ENCODE data around the gene PRKCQ.

Gene PRKCQ

DNA sequence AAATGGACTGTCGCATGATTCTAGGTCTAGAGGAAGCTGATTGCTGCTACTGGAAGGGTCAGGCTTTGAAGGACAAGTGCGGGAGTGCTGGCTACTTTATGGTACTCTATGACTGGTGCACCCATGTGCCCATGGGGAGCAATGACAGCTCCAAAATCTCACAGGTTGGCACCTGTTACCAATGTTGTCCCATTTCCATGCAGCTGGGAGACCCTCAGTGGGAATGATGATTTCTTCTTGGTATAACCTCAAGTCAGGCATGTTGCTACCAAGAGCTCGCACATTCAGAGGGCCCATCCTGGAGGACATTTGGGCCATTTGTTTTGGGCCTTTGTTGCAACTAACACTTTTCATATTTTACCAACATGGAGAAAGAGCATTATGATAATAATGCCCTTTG is 174.4 kb downstream of the PRKCQ start:
- no peak for DNase-seq (ENCODE audit: low spot score)

DNA sequence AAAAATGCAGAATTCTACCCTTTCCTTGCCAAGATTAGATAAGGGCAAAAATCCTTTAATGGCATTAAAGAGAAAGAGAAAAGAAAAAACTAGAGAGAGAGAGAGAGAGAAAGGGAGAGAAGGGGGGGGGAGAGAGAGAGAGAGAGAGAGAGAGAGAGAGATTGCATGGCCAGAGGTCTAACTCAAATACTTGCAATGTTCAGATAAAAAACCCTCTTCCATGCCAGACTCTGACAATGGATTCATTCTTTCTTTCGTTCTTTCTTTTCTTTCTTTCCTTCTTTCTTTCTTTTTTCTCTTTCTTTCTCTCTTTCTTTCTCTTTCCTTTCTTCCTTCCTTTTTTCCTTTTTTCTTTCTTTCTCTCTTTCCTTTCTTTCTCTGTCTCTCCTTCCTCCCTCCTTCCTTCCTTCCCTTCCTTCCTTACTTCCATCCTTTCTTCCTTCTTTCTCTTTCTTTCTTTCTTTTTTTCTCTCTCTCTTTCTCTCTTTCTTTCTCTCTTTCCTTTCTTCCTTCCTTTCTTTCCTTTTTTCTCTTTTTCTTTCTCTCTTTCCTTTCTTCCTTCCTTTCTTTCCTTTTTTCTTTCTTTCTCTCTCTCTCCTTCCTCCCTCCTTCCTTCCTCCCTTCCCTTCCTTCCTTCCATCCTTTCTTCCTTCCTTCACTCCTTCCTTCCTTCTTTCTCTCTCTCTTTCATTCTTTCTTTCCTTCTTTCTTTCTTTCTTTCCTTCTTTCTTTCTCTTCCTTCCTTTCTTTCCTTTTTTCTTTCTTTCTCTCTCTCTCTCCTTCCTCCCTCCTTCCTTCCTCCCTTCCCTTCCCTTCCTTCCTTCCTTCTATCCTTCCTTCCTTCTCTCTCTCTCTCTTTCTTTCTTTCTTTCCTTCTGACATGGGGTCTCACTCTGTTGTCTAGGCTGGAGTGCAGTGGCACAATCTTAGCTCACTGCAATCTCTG is 175.7 kb downstream of the PRKCQ start:
- no peak for DNase-seq (ENCODE audit: low spot score)

DNA sequence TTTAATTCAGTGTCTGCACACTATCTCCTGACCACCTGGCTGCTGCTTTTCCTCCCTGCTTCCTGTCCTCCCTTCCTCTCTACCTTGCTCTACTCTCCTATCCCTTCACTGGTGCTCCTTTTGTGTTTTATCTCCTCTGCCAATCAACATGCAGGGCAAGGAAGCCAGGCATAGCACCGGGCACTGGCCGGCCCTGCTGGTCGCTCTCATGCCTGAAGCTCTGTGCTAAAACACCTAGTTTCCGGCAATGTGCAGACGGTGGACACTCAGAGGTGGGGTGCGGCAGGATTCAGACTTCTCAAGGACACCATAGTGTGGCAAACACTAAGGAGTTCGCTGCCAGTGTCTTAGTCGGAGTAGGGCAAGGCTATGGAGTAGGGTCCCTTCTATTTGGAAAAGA is 177.1 kb downstream of the PRKCQ start:
- DNase-seq (ENCODE audit: low spot score), result no peak

DNA sequence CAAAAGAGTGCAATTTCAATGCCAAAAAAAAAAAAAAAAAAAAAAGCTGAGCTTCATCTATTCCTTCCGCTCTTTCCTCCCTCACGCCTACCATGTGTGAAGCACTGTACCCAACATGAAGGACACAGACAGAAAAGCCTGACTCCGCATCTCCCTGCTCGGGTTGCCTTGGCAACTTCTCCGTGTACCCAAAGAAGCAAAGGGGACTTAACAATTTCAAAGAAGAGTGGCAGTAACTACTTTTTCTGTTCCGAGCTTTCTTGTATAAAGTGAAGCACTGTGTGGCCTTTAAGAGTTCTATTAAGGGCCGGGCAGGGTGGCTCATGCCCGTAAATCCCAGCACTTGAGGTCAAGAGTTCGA is 177.7 kb downstream of the PRKCQ start:
- no peak for DNase-seq (ENCODE audit: low spot score)

DNA sequence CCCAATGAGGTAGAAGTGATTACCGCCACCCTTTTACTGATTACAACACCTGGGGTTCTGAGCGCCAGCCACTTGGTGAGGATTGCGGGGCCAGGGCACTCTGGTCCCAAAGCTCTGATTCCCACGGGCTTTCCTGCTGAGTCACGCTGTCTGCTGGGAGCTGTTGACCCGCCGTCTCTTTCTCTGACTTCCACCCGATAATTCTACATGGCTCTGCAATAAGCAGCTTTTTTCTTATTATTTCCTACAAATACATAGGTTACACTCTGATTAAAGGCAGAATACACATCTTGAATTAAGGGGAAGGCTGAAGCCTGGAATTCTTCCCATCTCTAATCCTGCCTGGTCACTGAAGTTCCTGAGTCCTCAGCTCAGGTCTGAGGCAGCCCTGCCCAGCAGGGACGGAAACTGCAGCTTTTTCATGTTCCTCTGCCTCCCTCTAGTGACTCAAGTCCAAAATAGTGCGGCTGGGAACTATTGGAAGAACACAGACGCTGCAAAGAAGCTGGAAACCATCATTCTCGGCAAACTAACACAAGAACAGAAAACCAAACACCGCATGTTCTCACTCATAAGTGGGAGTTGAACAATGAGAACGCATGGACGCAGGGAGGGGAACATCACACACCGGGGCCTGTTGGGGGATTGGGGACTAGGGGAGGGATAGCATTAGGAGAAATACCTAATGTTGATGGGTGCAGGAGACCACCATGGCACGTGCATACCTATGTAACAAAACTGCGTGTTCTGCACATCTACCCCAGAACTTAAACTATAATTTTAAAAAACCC is 178.3 kb downstream of the PRKCQ start:
- peak; percentile 81 for DNase-seq (ENCODE audit: low spot score)

DNA sequence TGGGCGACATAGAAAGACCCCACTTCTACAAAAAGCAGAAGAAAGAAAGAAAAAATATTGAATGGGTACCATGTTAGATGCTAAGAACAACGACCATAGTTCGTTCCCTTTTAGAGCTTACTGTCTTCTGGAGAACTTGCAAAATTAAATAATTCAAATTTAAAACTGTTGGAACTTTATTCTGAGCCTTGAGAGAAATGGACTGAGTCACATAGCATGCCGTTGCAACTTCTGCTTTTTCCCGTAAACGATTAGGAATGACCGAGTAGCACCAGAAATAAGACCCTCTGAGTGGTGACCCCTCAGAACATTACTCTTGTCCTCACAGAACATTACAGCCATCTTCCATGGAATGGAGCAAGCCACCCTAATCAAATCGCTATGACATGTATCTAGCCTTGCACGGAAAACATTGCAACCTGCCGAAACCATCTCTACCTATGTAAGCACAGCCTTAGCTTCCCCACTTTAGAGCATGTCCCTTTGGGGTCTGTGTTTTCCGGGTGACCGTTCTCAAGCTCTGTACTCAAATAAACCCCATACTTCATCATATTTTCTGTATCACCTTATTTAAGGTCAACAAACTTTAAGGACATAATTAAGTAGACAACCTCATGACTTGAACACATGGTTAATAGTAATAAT is 179.1 kb downstream of the PRKCQ start:
- DNase-seq (ENCODE audit: low spot score), result no peak

DNA sequence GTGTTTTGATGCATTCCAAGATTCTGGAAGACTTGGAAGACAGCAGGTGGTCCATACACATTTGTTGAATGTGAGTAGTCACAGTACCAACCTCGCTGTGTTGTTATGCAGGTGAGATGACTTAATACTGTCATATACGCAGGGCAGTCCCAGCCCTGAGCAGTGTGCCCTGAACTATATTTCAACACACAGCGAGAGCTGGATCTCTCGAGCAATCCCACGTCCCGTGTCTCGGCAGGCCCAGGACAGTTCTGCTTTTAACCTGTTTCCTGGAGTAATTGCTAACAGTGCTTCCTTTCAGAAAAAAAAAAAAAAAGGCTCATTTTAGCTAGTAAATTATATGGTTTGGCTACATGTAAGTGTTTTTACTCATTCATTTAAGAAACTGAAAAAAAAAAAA is 179.7 kb downstream of the PRKCQ start:
- no peak for DNase-seq (ENCODE audit: low spot score)

DNA sequence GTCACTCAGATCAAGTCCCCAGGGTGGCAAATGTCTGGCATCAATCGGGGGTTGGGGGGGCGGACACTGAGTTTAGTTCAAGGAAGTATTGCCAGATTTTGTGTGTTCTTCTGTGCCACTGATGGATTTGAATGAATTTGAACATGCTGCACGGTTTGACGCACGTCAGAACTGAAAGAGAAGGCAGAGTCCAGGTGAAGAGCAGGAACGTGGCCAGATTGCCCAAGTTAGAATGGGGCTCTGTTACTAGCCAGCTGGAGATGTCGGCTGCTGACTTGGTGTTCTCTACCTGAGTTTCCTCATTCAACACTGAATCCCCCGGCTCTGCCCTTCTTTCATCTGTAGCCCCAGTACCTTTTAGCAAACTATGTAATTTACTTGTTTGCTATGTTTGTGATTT is 180.2 kb downstream of the PRKCQ start:
- no peak for DNase-seq (ENCODE audit: low spot score)

DNA sequence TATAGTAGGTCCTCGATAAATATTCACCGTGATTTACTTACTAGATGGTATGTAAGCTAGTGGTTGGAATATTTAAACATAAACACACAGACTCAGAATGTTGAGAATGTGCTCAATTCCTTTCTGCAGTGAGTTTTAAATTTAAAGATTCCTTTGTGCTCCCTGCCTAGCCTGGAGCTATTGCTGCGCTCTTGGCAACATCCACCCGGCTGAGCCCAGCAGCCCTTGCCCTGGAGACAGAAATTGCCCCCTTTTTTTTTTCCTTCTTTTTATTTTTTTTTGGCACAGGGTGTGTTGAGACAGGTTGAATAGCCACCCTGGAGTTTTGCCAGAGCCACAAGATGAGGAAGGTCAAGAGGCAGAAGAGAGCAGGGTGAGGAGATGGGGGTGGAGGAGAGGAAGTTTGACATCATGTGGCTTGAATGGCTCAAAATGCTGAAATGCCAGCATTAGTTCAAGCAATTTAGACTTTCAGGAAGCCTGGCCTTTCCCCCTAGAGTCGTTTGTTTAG is 180.8 kb downstream of the PRKCQ start:
- DNase-seq (ENCODE audit: low spot score), result no peak

DNA sequence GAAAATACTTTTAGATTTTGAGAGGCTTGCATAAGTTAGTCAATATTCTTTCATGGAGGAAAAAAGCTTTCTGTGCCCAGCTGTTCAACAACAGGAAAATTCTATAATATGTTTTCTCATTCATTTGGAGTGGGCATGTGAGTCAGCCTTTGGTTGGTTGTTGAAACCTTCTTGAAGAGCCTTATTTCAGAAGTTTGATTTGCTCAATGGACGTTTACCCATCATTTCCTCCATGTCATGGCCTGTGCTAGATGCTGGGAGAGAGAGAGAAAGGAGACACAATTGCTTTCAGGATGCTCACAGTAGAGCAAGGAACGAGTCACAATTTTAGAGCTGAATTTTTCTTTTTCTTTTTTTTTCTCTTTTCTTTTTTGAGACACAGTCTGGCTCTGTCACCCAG is 181.7 kb downstream of the PRKCQ start:
- no peak for DNase-seq (ENCODE audit: low spot score)

DNA sequence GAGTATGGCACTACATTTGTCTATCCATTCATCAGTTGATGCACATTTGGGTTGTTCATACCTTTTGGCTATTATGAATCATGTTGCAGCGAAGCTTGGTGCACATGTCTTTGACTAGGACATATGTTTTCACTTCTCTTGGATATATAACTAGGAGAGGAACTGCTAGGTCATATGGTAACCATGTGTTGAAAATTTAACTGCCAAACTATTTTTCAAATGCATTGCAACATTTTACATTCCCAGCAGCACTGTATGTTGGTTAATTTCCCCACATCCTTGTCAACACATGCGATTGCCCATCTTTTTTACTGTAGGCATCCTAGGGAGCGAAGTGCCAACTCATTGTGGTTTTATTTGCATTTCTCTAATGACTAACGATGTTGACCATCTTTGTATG is 183.4 kb downstream of the PRKCQ start:
- no peak for DNase-seq (ENCODE audit: low spot score)

DNA sequence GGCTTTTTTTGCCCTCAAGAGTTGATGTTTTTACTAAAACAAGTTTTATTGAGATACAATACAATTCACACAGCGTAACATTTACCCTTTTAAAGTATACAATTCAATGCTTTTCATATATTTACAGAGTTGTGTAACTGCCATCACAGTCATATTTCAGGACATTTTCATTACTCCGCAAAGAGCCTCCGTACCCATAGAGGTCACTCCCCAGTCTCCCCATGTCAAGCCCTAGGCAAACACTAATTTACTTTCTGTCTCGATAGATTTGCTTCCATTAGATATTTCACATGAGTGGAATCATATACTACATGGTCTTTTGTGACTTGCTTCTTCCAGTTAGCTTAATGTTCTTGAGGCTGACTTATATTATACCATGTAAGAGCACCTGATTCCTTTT is 183.8 kb downstream of the PRKCQ start:
- DNase-seq (ENCODE audit: low spot score), result no peak

DNA sequence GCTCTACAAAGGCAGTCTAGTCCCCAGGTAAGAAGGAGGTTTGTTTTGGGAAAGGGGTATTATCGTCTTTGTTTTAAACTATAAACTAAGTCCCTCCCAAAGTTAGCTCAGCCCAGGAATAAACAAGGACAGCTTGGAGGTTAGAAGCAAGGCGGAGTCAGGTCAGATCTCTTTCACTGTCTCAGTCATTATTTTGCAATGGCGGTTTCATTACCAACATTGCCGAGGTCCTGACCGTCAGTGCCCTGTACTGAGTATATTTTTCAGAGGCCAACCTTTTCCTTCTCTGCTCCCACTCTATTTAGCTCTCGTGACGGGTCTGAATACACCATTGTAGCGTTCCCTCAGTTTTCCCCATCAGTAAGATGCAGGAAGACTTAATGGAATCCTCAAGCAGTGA is 184.5 kb downstream of the PRKCQ start:
- no peak for DNase-seq (ENCODE audit: low spot score)

DNA sequence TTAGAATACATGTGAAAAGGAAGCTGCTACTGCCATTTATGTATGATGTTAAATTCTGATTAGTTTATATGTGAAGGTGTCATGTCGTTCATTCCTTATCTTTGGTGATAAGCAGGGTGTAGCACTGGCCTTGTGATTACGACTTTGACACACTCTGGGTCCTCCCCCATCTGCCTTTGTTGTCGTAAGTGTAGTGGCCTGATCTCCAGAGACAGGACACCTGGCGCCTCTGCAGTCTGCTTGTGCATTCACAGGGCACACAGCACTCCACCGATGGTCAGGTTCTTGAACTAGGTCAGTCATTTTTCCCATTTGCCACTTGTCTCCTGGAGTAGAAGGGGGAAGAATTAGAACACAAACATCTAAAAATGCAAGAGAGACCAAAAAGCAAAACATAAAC is 186.0 kb downstream of the PRKCQ start:
- no peak for DNase-seq (ENCODE audit: low spot score)

DNA sequence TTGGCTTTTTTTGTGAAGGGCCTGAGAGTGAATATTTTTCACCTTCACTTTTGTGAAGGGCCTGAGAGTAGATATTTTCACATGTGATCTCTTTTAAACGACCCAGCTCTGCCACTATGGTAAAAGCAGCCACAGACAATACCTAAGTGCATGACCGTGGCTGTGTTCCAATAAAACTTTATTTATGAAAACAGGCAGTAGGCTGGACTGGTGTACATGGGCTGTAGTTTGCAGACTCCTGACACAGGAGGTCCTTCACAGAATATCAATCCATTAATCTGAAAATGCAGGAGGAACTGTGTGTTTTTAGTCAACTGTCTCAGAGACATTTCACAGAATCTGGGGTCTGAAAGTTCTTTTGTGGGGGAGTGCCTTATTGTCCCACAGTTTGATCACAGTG is 186.9 kb downstream of the PRKCQ start:
- DNase-seq (ENCODE audit: low spot score), result no peak

DNA sequence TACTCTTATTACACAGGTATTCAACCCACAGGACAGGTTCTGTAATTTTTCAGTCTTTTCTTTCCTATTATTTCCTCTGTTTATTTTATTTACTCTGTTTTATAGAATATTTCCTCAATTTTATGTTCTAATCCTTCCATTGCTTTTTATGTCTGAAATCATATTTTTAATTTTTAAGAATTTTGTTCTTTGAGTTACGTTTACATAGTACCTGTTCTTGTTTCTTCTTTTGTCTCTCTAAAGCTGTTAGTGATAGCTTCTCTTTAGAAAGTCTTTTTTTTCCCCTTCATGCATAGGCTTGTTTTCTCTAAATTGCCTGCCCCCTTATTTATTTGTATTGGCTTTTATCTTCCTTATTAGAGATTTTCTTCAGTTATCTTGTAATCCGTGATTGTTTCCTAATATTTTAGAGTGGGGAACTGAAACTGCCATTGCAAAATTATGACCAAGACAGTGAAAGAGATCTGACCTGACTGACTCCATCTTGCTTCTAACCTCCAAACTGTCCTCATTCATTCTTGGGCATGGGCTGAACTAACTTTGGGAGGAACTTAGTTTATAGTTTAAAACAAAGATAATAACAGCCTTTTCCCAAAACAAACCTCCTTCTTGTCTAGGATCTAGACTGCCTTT is 189.7 kb downstream of the PRKCQ start:
- DNase-seq (ENCODE audit: low spot score), result no peak

DNA sequence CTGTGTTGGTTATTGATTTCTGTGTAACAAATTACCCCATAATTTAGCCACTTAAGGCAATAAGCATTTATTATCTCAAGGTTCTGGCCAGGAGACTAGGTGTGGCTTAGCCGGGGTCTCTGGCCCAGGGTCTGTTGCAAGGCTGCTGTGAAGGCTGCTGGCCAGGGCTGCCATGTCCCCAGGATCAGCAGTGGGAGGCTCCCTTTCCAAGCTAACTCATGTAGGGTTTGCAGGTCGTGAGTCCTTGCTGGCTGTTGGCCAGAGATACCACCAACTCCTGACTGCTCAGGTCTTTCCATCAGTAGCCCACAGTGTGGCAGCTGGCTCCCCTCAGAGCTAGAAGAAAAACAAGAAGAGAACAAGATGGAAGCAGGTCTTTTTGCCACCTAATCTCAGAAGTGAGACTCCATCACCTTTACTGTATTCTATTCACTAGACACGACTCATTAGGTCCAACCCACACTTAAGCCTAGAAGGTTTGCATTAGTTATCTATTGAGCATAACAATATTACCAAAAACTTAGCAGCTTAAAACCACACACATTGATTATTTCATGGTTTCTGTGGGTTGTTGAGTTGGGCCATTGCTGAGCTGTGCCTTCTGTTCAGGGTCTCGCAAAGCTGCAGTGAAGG is 191.7 kb downstream of the PRKCQ start:
- no peak for DNase-seq (ENCODE audit: low spot score)

DNA sequence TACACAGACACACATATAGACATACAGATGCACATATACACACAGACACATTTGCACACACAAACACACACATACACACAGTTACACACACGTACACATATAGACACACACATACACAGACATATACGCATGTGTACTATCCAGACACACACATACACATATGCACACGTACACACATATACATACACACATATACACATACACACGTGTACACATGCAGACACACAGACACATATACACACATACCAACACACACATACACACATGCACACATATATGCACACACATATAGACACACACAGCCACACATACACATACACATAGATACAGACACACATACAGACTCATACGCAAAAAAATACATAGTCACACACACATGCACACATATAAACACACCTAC is 193.1 kb downstream of the PRKCQ start:
- DNase-seq (ENCODE audit: low spot score), result no peak

DNA sequence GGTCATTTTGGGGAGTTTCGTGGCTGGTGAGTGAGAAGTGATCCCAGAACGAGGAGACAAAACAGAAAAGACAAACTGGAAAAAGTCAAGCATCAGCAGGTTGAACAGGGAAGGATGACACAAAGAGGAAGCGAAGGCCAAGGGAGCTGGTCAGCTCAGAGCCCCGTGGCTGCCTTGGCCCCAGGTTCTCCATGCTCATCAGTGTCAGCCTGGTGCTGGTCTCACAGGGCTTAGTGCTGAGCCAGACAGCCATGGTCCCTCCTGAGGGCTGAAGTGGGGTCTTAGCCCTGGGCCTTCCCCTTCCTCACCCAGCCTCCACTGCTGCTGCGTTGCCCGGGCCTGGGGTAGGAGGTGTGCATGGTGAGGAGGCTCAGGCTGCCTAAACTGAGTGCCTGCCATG is 193.7 kb downstream of the PRKCQ start:
- no peak for DNase-seq (ENCODE audit: low spot score)

DNA sequence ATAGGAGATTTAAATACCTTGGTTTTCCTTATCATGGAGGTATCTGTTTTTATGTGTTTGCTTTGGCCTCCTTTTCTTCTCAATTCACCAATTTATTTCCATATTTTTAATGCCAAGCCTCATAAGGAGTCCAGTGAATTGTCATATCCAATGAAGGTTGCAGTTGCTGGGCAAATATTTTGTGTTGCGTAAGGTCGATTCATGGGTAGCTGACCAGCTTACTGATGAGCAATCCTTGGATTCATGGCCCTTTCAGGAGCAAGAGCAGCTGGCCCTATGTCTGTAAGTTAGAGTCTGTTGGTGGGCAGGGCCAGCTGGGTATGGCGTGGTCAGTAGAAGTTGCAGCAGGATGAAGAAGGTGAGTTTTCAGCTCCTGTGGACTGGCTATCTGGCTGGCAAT is 194.4 kb downstream of the PRKCQ start:
- DNase-seq (ENCODE audit: low spot score), result no peak

DNA sequence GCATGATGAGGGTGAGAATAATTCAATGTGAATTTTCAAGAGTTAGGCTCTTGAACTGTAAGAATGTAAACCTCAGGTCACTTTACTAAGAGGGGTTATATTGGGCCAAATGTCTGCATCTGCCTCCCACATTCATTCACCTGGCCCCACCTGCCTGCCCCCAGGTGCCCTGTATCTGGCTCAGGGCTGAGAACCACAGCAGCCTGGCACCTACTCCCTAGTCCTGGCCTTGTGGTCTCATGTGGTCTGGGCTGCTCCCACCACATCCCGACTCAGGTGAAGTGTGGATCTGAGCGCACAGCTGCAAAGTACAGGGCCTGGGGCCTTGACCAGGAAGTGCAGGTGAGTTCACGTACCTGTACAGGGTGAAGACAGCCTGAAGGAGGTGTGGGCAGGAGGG is 195.2 kb downstream of the PRKCQ start:
- DNase-seq (ENCODE audit: low spot score), result no peak

DNA sequence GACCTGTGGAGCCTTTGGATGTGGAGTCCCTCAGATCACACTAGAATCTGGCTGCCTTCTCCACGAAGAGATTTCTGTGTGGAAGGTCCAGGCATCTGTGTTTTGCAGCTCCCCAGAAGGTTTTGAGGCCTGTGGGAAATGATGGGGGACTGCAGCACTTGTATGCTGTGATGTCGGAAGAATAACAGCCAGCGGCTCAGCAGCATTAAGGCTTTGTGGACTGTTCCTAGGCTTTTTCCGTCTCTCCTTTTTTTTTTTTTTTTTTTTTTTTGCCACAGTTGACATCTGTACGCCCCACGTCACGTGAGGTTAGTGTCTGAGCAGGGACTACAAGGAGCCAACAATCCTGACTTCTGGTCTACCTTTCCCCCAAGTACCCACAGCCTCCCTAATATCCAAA is 196.0 kb downstream of the PRKCQ start:
- DNase-seq (ENCODE audit: low spot score), result no peak
